ENCODE data around the gene SMC3. TPM values are rescaled to one million over a fixed set of nuclear protein-coding genes. Genes with fewer than 3 reads are reported as not detected.
A peak's percentile ranks its signal among the peaks of the same experiment; 100 is the strongest.

The SMC3 gene
- total and polyA plus RNA-seq, 2 experiments from 2014 or later, result 72.3 to 320 TPM

- H2AFZ ChIP-seq, result peak overlapping the region; percentile 45; the same call in 1 of the 2 replicates
- Mint-ChIP-seq H3K27ac (no peak overlapping the region), H3K4me1 (peaks cover 37% of the 10 kb centered on the region), H3K9me3 (no peaks in the 10 kb centered on the region), H3K27me3 (ENCODE audit: insufficient read depth, low read depth, poor library complexity) (peaks cover 19% of the 10 kb centered on the region), H3K4me3 (no peak overlapping the region), H3K36me3 (ENCODE audit: low read depth) (no peaks in the 10 kb centered on the region; the same call in 2 of the 3 replicates)
- H3K36me3 ChIP-seq (ENCODE audit: insufficient read depth), result no peaks in the 10 kb centered on the region
- peak overlapping the region; percentile 67; the same call in 1 of the 2 replicates for H3K4me2 ChIP-seq
- no peaks in the 10 kb centered on the region for H4K20me1 ChIP-seq (replicated peaks; ENCODE audit: insufficient read depth)
- no peaks in the 10 kb centered on the region for H3K9me2 ChIP-seq (ENCODE audit: insufficient read depth)
- no peak overlapping the region for H3K4me3 ChIP-seq
- no peak overlapping the region for H3K27ac ChIP-seq (ENCODE audit: low read depth)
- peaks cover 33% of the 10 kb centered on the region for H3K4me1 ChIP-seq (ENCODE audit: insufficient read depth)
- peak; percentile 46 for ATAC-seq
- DNase-seq (ENCODE audit: low spot score), result peak; percentile 56
- TF ChIP-seq ZNF462 (CRISPR knock-in tag; IDR thresholded peaks at IDR 0.05), result no peak
- no peak for TF ChIP-seq REST (IDR thresholded peaks at IDR 0.05; ENCODE audit: unreplicated experiment)
- no peak for TF ChIP-seq ZNF114 (CRISPR knock-in tag; IDR thresholded peaks at IDR 0.05)
- peaks cover 13% of the 10 kb centered on the region for H3K27me3 ChIP-seq (ENCODE audit: insufficient read depth)
- no peaks in the 10 kb centered on the region for H3K79me2 ChIP-seq (replicated peaks; ENCODE audit: insufficient read depth)
- H3F3A ChIP-seq (replicated peaks; ENCODE audit: low read depth), result 0 out of 2 replicates have a peak, but pooled peaks cover 8% of the 10 kb centered on the region
Observed at GRCh38 chr10:110637558-110638053, 70.1 kb downstream of the SMC3 start.

Measured in GM23338 (cell line).